A549 (cell line): ENCODE results near the gene ARPC1A.

Experiments
- EHF ChIP-seq: fragments of 250-450 bp; sonication (Bioruptor Pico); IDR thresholded peaks from 2 replicates; pipeline ENCODE4 v1.5.0; 2020; ENCODE audit warnings: mild to moderate bottlenecking
- EP300 ChIP-seq, 2 experiments: fragments of >200 bp; sonication (Bioruptor Twin); formaldehyde crosslinking; IDR thresholded peaks; 2 replicates in 1 of 2; 3 replicates in 1 of 2; pipeline ENCODE4 v1.6.1; 2016 to 2017
- HOXA7 ChIP-seq: fragments of 250-450 bp; sonication (Bioruptor Pico); IDR thresholded peaks from 2 replicates; pipeline ENCODE4 v1.5.0; 2020; ENCODE audit warnings: mild to moderate bottlenecking, moderate library complexity
- MAFK ChIP-seq: fragments of 450-650 bp; IDR thresholded peaks from 2 replicates; pipeline ENCODE4 v1.6.1; 2014; ENCODE audit not compliant: partially characterized antibody
- MAZ ChIP-seq: fragments of 150-350 bp; IDR thresholded peaks from 2 replicates; pipeline ENCODE4 v1.6.1; 2014; ENCODE audit warnings: antibody characterized with exemption, low read depth, low read length, borderline replicate concordance
- RAD21 ChIP-seq, 2 experiments: fragments of >200 bp in 1 of 2; sonication (Bioruptor Twin) in 1 of 2; formaldehyde crosslinking in 1 of 2; IDR thresholded peaks in 1 of 2; conservative IDR thresholded peaks in 1 of 2; 2 replicates in 1 of 2; 3 replicates in 1 of 2; pipeline ENCODE4 v1.6.1; 2012 to 2018; ENCODE audit warnings: inconsistent platforms in 1 of 2
- RFX5 ChIP-seq: fragments of 450-650 bp; IDR thresholded peaks from 2 replicates; pipeline ENCODE4 v1.7.1; 2014; ENCODE audit warnings: antibody characterized with exemption, mild to moderate bottlenecking, moderate library complexity
- SMC3 ChIP-seq: fragments of >200 bp; sonication (Bioruptor Twin); formaldehyde crosslinking; IDR thresholded peaks from 3 replicates; pipeline ENCODE4 v1.6.1; 2018; ENCODE audit warnings: inconsistent platforms
- TP53 ChIP-seq: fragments of 250-450 bp; sonication (Bioruptor Pico); IDR thresholded peaks from 2 replicates; pipeline ENCODE4 v1.5.0; 2021; ENCODE audit warnings: mild to moderate bottlenecking, moderate library complexity
- ZC3H11A ChIP-seq: fragments of 450-650 bp; IDR thresholded peaks from 2 replicates; pipeline ENCODE4 v1.6.1; 2014; ENCODE audit warnings: antibody characterized with exemption, mild to moderate bottlenecking
- TF ChIP-seq, protein P1 (sequence below): fragments of >200 bp; sonication (Bioruptor Twin); formaldehyde crosslinking; IDR thresholded peaks from 3 replicates; pipeline ENCODE4 v1.5.1; 2016
- TF ChIP-seq, protein P2 (sequence below): fragments of 200-600 bp; sonication (generic); IDR thresholded peaks from 2 replicates; pipeline ENCODE4 v1.6.1; 2016; ENCODE audit warnings: antibody characterized with exemption, mild to moderate bottlenecking, moderate library complexity

GRCh38 chr7:99326408-99326782, 697 bp downstream of the ARPC1A start:
- TF ChIP-seq, protein P1, sequence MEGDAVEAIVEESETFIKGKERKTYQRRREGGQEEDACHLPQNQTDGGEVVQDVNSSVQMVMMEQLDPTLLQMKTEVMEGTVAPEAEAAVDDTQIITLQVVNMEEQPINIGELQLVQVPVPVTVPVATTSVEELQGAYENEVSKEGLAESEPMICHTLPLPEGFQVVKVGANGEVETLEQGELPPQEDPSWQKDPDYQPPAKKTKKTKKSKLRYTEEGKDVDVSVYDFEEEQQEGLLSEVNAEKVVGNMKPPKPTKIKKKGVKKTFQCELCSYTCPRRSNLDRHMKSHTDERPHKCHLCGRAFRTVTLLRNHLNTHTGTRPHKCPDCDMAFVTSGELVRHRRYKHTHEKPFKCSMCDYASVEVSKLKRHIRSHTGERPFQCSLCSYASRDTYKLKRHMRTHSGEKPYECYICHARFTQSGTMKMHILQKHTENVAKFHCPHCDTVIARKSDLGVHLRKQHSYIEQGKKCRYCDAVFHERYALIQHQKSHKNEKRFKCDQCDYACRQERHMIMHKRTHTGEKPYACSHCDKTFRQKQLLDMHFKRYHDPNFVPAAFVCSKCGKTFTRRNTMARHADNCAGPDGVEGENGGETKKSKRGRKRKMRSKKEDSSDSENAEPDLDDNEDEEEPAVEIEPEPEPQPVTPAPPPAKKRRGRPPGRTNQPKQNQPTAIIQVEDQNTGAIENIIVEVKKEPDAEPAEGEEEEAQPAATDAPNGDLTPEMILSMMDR: no peak
- TF ChIP-seq HOXA7 (no peak), MAZ (no peak), EP300 (IDR thresholded peaks at IDR 0.05) (no peak), RAD21 (conservative IDR thresholded peaks at IDR 0.05 in 1 of 2, IDR thresholded peaks at IDR 0.05 in 1 of 2) (no peak), TP53 (no peak), MAFK (no peak), ZC3H11A (no peak), RFX5 (no peak), SMC3 (no peak), EHF (CRISPR knock-in tag) (no peak)
- TF ChIP-seq, protein P2, sequence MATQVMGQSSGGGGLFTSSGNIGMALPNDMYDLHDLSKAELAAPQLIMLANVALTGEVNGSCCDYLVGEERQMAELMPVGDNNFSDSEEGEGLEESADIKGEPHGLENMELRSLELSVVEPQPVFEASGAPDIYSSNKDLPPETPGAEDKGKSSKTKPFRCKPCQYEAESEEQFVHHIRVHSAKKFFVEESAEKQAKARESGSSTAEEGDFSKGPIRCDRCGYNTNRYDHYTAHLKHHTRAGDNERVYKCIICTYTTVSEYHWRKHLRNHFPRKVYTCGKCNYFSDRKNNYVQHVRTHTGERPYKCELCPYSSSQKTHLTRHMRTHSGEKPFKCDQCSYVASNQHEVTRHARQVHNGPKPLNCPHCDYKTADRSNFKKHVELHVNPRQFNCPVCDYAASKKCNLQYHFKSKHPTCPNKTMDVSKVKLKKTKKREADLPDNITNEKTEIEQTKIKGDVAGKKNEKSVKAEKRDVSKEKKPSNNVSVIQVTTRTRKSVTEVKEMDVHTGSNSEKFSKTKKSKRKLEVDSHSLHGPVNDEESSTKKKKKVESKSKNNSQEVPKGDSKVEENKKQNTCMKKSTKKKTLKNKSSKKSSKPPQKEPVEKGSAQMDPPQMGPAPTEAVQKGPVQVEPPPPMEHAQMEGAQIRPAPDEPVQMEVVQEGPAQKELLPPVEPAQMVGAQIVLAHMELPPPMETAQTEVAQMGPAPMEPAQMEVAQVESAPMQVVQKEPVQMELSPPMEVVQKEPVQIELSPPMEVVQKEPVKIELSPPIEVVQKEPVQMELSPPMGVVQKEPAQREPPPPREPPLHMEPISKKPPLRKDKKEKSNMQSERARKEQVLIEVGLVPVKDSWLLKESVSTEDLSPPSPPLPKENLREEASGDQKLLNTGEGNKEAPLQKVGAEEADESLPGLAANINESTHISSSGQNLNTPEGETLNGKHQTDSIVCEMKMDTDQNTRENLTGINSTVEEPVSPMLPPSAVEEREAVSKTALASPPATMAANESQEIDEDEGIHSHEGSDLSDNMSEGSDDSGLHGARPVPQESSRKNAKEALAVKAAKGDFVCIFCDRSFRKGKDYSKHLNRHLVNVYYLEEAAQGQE: no peak
